ENCODE measurements around the gene IGFBP2.

- no peak for TF ChIP-seq CTCF (IDR thresholded peaks at IDR 0.05; ENCODE audit: poor library complexity)
- no peak for TF ChIP-seq EZH2 (IDR thresholded peaks at IDR 0.05; ENCODE audit: borderline replicate concordance)
These were observed at the start of gene IGFBP2 for GRCh38 chr2:216632952-216633615.
